Stimulated activated CD4-positive, alpha-beta T cell treated with anti-CD3 and anti-CD28 coated beads, Interleukin-2, amount 100 ng/mL, for 4 hours (primary cell): ENCODE data around the gene CYP26B1.
"Not testable (repeated sequence)": the region's sequence is repeated elsewhere in the genome, so short reads cannot be mapped to it uniquely, and the experiment has no call there.

Experiments
- DNase-seq: peaks from one replicate; pipeline ENCODE4 v3.0.0-alpha.2; 2020; ENCODE audit warnings: low read depth

Gene CYP26B1

DNA sequence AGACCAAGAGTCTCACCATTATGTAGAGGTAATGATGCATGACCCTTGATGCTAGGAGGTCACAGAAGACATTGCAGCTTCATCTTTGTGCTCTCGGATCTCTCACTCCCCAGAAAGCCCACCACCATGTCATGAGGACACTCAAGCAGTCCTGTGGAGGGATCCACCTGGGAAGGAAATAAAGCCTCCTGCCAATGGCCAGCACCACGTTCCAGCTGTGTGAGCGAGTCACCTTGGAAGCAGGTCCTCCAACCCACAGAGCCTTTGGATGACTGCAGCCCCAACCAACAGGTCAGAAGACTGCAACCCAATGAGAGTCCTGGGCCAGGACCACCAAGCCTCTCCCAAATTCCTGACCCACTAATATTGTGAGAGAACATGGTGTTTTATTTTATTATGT is 38.4 kb downstream of the CYP26B1 start:
- DNase-seq, result no peak

DNA sequence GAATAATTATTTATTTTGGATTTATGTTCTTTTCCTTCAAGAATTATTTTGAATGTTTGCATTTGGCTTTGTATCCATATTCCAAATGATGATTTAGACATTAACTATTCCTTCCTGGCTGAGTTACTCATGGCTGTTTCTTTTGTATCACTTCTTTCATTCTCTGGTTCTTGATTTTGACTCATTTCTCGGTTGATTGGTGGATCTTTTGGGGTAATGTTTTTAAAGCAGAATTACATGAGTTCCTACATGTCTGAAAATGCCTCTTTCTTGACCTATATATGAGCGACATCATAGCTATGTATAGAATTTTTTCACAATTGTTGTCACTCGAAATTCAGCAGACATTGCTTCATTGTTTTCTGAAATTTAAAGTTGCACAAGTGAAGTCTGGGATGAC is 39.5 kb downstream of the CYP26B1 start:
- DNase-seq, result no peak

DNA sequence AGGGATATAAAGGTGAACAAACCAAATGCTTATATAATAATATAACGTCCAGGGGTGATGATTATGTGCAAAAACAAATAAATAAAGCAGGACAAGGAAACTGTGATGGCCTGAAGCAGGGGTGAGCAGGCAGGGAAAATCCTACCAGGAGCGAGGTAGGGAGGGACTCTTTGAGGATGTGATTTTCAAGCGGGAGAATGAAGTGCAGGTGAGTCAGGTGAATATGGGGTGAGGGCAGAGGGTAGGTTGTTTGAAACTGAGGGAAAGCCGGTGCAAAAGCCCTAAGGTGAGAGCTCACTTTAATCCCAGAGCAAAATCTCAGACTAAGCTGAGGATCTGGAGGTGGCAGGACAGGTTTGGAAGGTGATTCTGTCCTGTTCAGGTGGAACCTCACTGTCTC is 40.7 kb downstream of the CYP26B1 start:
- no peak for DNase-seq

DNA sequence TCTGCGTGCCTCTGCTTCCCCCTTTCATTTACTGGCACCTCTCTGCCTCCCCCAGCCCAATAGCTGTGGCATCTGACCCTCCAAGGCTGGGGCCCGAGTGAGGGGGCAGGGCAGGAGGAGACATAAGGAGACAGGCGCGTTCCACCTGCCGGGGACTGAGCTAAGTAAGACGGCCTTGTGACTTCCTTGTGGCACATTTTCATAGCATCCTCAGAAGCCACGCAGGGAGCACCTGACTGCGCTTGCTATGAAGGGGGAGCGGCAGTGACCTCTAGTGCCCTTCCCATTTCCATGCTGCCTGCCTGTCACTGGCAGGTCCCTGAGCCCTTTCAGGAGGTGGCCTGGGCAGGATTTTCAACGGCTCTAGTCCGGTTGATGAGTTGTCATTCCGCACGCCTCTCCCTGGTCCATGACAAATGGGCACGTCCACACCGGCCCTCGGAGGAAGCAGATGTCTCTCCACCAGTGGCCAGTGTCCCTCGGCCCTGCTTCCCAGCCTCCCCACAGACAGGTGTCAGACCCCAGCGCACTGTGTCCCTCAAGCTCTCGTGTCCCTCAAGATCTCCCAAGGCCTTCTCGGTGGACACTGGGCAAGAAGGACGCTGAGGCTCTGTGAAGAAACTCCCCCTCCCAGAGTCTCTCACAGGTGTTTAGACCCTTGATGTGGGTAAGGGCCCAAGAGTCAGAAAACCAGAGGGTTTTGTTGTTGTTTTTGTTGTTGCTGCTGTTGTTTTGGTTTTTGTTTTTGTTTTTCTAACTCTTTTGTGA is 42.7 kb downstream of the CYP26B1 start:
- DNase-seq, result no peak

DNA sequence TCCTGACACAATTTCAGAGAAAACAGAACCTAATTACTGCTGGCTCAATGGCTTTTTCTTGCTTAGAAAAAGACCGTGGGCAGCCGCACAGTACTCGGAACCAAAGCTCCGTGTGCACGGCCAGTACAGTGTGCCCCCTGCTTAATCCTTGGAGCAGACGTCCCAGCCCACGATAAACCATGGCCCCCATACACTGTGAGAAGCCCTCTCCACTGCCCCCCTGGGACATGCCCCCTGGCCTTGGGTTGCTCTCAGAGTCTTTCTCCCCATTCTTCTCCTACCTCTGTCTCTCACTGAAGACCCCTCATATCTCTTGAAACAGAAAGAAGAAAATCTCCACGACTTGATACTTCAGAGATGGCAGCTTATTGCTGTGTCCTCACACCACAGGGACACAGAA is 44.0 kb downstream of the CYP26B1 start:
- no peak for DNase-seq

DNA sequence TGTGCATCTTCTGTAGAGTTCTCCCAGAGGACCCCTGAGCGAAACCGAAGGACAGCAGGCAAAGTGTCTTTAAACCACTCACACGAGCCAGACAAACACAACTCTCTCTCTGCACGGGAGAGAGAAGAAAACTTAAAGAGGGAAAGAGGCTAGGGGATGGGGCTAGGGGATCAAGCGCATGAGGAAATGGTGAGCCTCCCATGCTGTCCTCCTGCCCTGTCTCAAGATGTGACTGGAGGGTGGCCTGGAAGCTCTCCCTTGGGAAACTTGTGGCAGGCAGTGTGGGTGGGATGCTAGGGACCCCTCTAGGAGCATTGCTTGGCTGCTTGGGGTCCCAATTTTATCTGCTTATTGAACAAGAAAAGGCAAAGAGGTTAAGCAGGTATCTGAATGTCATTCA is 44.5 kb downstream of the CYP26B1 start:
- DNase-seq, result no peak

DNA sequence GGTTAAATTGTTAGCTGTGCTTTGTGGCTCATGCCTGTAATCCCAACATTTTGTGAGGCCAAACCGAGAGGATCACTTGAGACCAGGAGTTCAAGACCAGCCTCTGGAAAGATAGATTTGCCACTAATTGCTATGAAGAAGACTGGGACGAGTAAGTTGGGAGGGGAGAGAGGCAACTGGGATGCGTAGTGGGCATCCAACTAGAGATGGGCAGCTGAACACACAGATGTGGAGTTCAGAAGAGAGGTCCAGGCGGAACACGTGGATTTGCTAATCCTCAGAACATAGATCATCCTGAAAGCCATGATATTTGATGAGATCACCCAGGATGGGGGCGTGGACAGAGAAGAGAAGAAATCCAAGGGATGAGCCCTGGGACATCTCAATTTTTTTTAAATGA is 48.7 kb downstream of the CYP26B1 start:
- DNase-seq, result no peak

DNA sequence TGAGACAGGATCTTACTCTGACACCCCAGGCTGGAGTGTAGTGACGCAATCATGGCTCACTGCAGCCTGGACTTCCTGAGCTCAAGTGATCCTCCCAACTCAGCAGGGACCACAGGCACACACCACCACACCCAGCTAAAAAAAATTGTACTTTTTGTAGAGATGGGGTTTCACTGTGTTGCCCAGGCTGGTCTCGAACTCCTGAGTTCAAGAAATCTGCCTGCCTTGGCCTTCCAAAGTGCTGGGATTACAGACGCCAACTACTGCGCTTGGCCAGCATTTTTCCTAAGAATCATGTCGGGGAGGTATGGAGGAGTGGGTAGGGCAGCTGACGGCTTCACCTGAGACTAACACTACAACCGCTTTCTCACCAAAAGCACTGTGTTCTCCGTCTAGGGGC is 50.4 kb downstream of the CYP26B1 start:
- no peak for DNase-seq

DNA sequence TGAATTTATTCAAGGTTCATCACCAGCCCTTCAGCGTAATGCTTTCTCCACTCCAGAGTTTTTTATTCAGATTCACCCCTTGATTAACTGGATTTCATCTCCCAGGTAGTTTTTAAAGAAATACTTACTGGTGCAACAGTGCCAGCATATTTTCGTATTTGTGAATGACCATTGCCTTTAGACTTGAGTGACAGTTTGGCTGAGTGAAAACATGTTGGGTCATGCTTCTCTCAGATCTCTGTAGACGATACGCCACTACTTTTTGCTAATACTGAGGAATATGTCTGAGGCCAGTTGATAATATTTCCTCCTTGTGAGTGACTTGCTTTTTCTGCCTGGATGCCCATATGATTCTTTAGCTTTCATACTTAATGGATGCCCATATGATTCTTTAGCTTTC is 51.5 kb downstream of the CYP26B1 start:
- no peak for DNase-seq

DNA sequence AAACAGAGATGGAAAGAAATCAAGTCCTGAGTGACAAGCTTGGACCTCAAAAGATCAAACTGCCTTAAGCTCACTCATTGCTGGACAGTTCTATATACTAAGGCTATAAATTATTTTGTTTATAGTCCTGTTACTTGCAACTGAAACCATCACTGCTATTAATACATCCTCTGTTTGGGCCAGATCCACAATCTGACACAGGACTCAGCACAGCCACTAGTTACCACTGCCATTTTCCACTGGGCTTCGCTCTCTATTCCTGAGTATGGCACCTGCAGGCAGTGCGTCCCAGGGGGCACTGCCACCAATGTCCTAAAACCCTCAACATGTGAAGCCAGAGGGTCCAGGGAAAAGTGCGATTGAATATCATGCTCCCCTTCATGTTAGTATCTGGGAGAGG is 52.3 kb downstream of the CYP26B1 start:
- no peak for DNase-seq

DNA sequence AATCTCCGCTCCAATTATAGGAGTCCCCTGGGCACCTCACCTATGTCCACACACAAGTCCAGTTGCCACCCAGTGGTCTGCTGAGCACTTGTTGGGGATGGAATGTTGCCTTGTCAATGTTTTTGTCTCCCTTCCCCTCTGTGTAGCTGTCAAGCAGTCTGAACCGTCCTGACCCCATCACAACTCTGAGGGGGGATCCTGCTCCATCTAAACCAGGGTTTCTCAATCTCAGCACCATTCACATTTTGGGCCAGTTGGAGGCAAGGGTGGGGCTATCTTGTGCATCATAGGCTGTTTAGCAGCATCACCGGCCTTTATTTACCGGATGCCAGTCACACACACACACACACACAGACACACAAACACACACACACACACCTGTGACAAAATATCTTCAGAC is 53.0 kb downstream of the CYP26B1 start:
- DNase-seq, result no peak

DNA sequence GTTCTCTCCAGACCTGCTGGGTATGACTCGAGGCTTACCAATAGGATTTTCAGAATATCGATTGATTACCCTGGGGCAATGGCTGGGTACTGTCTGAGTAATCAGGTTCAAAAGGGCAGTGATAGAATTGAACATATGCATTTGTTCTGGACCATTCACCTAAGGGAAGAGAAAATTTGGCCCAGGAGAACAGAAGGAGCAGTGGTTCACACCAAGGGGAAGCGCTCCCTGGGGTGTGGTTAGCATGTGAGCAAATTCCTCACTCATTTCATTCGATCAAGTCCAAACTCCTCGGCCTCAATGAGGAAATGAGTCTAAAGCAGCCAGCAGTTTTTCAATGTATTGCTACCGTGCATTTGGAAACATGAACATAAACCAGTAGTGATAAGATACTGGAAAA is 55.6 kb downstream of the CYP26B1 start:
- no peak for DNase-seq

DNA sequence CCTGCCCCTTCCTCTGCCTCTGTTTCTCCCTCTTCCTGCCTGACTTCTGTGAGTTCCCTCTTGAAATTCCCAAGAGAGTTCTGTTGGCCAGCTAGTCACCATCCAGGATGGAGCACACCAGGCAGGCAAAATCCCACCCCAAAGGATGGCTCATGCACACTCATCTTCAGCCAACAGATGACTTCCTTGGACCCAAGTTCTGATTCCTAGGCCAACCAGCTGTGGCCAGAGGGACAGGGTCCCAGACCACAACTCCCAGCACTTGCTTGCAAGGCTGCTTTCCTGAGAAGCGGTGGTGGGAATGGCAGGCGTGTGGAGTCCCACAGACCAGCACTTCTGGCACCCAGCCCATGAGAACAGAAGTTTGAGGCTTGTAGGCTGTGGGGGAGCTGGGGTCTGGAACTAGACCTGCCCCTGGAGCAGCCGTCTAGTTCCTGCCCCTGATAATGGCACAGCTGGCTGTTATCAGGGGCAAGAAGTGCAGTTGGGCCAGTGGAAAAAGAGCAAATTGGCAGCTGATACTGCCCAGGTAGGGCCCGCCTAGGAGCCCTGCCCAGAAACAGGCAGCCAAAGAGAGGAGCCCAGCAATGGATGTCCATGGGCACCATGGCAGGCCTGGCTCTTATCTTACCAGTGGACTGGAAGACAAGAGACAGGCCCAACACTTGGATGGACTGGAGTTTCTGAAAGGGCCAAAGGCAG is 56.7 kb downstream of the CYP26B1 start:
- no peak for DNase-seq

DNA sequence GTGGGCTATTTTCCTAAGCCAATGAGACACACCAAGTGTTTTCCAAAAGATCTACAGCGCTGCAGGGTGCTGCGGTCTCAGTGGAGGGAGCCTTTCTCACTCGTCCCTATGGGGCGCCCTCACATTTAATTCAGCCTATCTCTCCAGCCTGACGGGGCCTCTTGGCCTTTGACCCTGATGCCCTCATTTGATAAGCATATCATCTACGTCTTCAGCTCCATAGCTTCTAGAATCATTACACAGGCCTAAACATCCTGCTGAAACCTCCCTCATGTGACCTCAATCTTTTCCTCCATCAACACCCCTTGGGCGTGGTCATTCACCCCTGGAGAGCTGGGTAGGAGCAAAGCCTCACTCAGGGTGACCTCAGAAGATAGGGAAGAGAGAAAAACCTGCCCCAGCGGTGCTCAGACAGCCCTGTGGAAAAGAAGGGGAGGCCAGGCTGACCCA is 57.4 kb downstream of the CYP26B1 start:
- DNase-seq, result no peak

DNA sequence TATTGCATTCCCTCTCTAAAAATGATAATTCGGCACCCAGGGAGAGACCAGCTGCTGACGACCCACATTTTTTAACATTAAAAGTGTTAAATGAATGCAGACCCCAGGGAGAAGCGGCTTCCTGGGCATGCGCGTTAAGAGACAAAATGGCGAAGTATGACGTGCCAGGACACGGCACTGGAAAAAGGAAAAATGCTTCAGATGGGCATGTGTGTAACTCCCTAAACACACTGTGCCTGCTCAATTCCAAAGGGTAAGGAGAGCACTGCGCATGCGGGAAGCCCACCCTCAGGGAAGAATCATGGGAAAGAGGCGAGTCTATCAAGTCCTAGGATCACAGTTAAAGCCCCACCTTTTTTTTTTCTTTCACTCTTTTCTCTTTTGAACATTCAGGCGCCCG is 58.1 kb downstream of the CYP26B1 start:
- no peak for DNase-seq

DNA sequence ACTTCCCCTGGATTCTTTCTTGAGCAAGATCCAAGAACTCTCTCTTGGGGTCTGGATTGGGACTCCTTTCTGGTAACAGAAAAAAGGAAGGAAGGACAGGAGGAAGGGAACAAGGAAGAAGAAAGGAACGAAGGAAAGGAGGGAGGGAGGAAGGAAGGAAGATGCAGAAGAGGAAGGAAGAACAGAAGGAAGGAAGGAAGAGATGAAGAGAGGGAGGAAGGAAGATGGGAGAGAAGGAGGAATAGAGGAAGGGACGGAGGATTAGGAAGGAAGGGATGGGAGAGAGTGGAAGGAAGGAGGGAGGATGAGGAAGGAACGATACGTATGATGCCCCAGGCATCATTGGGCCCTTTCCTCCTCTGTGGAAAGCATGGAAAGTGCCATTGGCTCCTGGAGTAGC is 58.6 kb downstream of the CYP26B1 start:
- DNase-seq, result no peak

DNA sequence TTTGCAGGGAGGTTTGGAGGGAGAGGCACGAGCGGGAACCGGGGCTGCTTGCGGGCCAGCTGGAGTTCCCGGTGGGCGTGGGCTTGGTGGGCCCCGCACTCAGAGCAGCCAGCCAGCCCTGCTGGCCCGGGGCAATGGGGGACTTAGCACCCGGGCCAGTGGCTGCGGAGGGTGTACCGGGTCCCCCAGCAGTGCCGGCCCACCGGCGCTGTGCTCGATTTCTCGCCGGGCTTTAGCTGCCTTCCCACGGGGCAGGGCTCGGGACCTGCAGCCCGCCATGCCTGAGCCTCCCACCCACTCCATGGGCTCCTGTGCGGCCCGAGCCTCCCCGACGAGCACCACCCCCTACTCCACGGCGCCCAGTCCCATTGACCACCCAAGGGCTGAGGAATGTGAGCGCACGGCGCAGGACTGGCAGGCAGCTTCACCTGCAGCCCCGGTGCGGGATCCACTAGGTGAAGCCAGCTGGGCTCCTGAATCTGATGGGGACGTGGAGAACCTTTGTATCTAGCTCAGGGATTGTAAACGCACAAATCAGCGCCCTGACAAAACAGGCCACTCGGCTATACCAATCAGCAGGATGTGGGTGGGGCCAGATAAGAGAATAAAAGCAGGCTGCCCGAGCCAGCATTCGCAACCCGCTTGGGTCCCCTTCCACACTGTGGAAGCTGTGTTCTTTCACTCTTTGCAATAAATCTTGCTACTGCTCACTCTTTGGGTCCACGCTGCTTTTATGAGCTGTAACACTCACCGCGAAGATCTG is 60.6 kb downstream of the CYP26B1 start:
- not testable (repeated sequence) for DNase-seq

DNA sequence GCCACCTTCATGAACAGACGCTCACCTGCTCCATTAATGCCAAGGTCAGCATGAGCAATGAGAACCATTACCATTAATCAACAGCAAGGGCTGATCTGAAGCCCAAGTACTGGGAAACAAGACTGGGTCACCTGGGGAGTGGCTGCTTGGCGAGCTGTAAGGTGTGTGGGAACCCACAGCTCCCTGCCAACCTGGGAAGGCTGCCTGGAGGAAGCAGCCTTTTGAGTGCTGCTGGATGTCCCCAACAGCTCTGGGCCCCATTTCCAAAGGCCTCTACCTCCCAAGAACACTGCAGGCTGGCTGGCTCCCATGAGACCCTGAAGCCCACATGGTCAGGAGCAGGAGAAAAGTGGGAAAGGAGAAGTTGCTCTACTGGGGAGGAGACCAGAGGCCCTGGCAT is 62.1 kb downstream of the CYP26B1 start:
- DNase-seq, result no peak

DNA sequence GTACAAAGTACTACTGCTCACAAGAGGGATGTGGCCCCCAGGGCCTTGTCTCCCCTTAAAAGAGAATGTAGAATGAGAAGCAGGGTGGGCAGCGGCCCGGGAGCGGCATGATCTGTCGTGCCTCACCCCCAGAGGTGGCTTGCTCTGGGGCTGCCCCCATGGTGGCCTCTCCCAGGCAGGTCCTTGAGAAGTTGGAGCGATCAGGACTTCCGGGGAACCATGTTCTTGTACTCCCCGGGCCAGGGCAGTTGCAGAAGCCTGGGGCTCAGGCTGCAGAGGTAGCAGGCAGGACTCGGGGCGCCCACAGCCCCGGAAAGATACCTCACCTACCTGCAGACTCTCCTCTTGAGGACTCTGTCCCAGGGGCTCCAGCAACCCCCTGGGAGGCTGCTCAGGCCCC is 62.6 kb downstream of the CYP26B1 start:
- DNase-seq, result no peak

DNA sequence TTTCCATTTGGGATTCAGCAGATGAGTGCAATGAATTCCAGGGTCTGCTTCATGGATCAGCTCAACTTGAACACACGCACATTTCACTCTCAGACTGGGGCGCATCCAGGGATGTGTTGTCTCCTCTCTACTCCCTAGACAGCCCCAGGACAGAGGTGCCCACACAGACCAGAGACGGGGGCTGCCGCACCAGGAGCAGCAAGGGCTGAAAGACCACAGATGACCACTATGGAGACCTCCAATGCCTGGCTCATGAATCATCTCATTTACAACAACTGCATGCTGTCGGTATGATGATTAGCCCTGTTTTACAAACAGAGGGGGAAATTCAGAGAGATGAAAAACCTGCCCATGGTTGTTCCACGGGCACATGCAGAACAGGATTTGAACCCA is 63.1 kb downstream of the CYP26B1 start:
- DNase-seq, result no peak

DNA sequence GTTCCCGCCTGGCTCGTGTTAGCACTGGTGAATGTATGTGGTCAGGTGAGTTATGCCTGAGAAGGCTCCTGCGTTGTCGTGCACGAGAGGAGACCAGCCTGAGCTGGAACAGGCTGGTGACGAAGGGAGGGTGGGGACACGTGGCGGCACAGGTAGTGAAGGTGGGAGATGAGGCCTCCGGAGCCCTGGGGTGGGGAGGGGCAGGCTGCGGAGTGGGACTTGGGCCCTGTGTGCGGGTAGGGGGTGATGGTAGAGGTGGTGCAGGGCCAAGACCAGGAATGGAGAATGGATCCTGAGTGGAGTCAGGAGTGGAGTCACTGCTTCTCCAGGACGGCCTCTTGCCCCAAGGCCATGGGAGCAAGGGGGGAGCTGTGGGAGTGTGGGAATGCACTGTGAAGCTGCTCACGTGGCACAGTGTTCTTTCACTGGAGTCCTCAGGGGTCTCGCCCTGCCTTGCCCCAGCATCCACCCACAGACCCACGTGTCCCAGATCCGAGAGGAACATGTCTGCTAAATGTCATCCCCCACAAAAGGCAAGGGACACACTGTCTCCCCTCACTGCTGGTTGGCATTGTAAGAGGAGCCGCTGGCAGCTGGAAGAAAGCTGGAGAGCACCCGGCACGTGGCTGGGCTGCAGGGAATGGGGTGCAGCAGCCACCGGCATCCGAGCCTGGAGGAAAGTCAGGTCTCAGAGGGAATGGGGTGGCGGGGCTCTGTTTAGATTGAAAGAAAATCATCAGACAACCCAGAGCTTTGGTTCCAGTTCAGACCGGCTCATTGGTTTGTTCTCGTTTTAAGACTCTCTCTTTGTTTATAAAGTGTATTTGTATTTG is 63.7 kb downstream of the CYP26B1 start:
- DNase-seq, result no peak

DNA sequence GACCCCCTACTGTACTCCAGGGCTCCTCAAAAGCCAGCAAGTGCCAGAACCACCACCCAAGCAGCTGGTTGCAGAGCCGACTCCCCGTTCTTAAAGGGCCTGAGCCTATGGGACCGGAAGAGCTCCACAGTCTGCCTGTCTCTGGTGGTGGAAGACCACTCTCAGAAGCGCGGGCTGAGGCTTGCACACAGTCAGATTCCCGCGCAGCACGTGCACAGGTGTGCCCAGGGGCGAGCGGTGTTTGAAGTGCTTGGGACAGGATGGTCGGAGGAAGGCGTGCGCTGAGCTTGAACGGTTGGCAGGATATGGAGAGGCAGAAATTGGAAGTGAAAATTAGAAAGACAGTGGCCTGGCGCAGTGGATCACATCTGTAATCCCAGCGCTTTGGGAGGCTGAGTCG is 64.8 kb downstream of the CYP26B1 start:
- DNase-seq, result no peak
